Measurements from ENCODE around the gene LRRC15.

Gene LRRC15

GRCh38 chr3:194315088-194315964, 54.2 kb downstream of the LRRC15 start:
- peak; percentile 73 for TF ChIP-seq CTCF (IDR thresholded peaks at IDR 0.05; ENCODE audit: insufficient read depth, low read depth, low read length, missing control alignments)
- H3K4me3 ChIP-seq (ENCODE audit: low read length) = peak overlapping the region; percentile 43
- DNase-seq (ENCODE audit: low read depth) = peak; percentile 80

- no peak overlapping the region for H3K4me3 ChIP-seq (ENCODE audit: low read length)
- DNase-seq (ENCODE audit: low read depth) = no peak
- TF ChIP-seq CTCF (IDR thresholded peaks at IDR 0.05; ENCODE audit: insufficient read depth, low read depth, low read length, missing control alignments) = no peak
Observed at GRCh38 chr3:194314388-194315068, 55.0 kb downstream of the LRRC15 start.

- no peak overlapping the region for H3K4me3 ChIP-seq (ENCODE audit: low read length)
- TF ChIP-seq CTCF (IDR thresholded peaks at IDR 0.05; ENCODE audit: insufficient read depth, low read depth, low read length, missing control alignments) = peak; percentile 9
- no peak for DNase-seq (ENCODE audit: low read depth)
Observed at GRCh38 chr3:194313560-194314387, 55.8 kb downstream of the LRRC15 start.

GRCh38 chr3:194312743-194313281, 56.7 kb downstream of the LRRC15 start:
- DNase-seq (ENCODE audit: low read depth) = peak; percentile 67

GRCh38 chr3:194312186-194312742, 57.3 kb downstream of the LRRC15 start:
- peak; percentile 42 for DNase-seq (ENCODE audit: low read depth)
- no peak for TF ChIP-seq CTCF (IDR thresholded peaks at IDR 0.05; ENCODE audit: insufficient read depth, low read depth, low read length, missing control alignments)
- H3K4me3 ChIP-seq (ENCODE audit: low read length) = no peak overlapping the region

More at GRCh38 chr3:194312743-194313281, 56.7 kb downstream of the LRRC15 start:
- no peak overlapping the region for H3K4me3 ChIP-seq (ENCODE audit: low read length)
- no peak for TF ChIP-seq CTCF (IDR thresholded peaks at IDR 0.05; ENCODE audit: insufficient read depth, low read depth, low read length, missing control alignments)

GRCh38 chr3:194311000-194311399, 58.5 kb downstream of the LRRC15 start:
- no peak for TF ChIP-seq CTCF (IDR thresholded peaks at IDR 0.05; ENCODE audit: insufficient read depth, low read depth, low read length, missing control alignments)
- no peak for DNase-seq (ENCODE audit: low read depth)
- H3K4me3 ChIP-seq (ENCODE audit: low read length) = no peak overlapping the region

Data from epithelial cell of esophagus (primary cell).